SU-DHL-6 (cell line): ENCODE results near the gene FERMT3.

ENCODE experiments used
- H2AFZ ChIP-seq: fragments of 200-600 bp; sonication (generic); 2 replicates; pipeline ENCODE4 v1.6.1; 2014; ENCODE audit warnings: low read depth, mild to moderate bottlenecking, moderate library complexity, mixed read lengths, antibody characterized with exemption, low read length; ENCODE audit not compliant: severe bottlenecking
- H3F3A ChIP-seq: fragments of 200-600 bp; shearing (Covaris generic); 2 replicates; pipeline ENCODE4 v1.6.0; 2016; ENCODE audit warnings: antibody characterized with exemption, mild to moderate bottlenecking; ENCODE audit not compliant: insufficient read depth
- H3K27ac ChIP-seq: fragments of 200-600 bp; sonication (generic); 2 replicates; pipeline ENCODE4 v1.5.1; 2016; ENCODE audit warnings: low read depth, mild to moderate bottlenecking, low read length, moderate library complexity, mixed read lengths
- H3K27me3 ChIP-seq: fragments of 200-600 bp; sonication (generic), shearing (Covaris generic); 2 replicates; pipeline ENCODE4 v1.6.0; 2014; ENCODE audit warnings: mild to moderate bottlenecking, low read length
- H3K36me3 ChIP-seq: fragments of 200-600 bp; sonication (generic); 2 replicates; pipeline ENCODE4 v1.6.1; 2014; ENCODE audit warnings: mild to moderate bottlenecking, low read length, mixed read lengths
- H3K4me2 ChIP-seq: fragments of 300-600, 200-600 bp; shearing (Covaris generic), sonication (generic); 2 replicates; pipeline ENCODE4 v1.6.0; 2014; ENCODE audit warnings: low read length, low read depth, mild to moderate bottlenecking; ENCODE audit not compliant: poor library complexity, severe bottlenecking
- H3K4me3 ChIP-seq: fragments of 200-600 bp; sonication (generic); 2 replicates; pipeline ENCODE4 v1.5.1; 2014; ENCODE audit warnings: antibody characterized with exemption, low read length, mild to moderate bottlenecking, mixed read lengths; ENCODE audit not compliant: insufficient read depth, poor library complexity, severe bottlenecking
- H3K79me2 ChIP-seq: fragments of 200-600 bp; sonication (generic); 2 replicates; pipeline ENCODE4 v1.6.1; 2014; ENCODE audit warnings: mild to moderate bottlenecking, low read length, moderate library complexity; ENCODE audit not compliant: insufficient read depth
- H3K9ac ChIP-seq: fragments of 200-600 bp; sonication (generic); 2 replicates; pipeline ENCODE4 v1.7.0; 2014; ENCODE audit warnings: mild to moderate bottlenecking, low read length
- H3K9me2 ChIP-seq: fragments of 200-600 bp; sonication (generic); replicated peaks from 2 replicates; pipeline ENCODE4 v1.6.1; 2014; ENCODE audit warnings: low read length; ENCODE audit not compliant: insufficient read depth
- H3K9me3 ChIP-seq: fragments of 200-600 bp; sonication (generic); 2 replicates; pipeline ENCODE4 v1.6.1; 2014; ENCODE audit warnings: low read length, mixed read lengths; ENCODE audit not compliant: insufficient read depth
- H4K20me1 ChIP-seq: fragments of 200-600 bp; sonication (generic); 2 replicates; pipeline ENCODE4 v1.6.1; 2014; ENCODE audit warnings: low read depth, mild to moderate bottlenecking, antibody characterized with exemption, low read length, moderate library complexity, mixed read lengths
- CTCF ChIP-seq: fragments of 200-600 bp; sonication (generic); IDR thresholded peaks from one replicate; pipeline ENCODE4 v1.5.1; 2017; ENCODE audit warnings: antibody characterized with exemption, mild to moderate bottlenecking, low read length, moderate library complexity; ENCODE audit not compliant: insufficient read depth, poor library complexity, severe bottlenecking
- EZH2phosphoT487 ChIP-seq: fragments of 200-600 bp; sonication (generic), shearing (Covaris generic); conservative IDR thresholded peaks from 2 replicates; pipeline ENCODE4 v1.6.1; 2018; ENCODE audit warnings: mild to moderate bottlenecking, antibody characterized with exemption, low read length, moderate library complexity, mixed read lengths

FERMT3 gene

GRCh38 chr11:64201543-64201942, 5.0 kb upstream of the FERMT3 start:
- Histone ChIP-seq H3K27me3 (no peaks in the 10 kb centered on the region), H3K79me2 (no peaks in the 10 kb centered on the region), H3K4me3 (no peak overlapping the region), H3K36me3 (peaks cover 8% of the 10 kb centered on the region), H3F3A (peaks cover 15% of the 10 kb centered on the region), H3K4me2 (no peak overlapping the region), H4K20me1 (no peaks in the 10 kb centered on the region), H3K27ac (no peak overlapping the region), H3K9me3 (no peaks in the 10 kb centered on the region), H3K9me2 (no peaks in the 10 kb centered on the region), H2AFZ (no peak overlapping the region), H3K9ac (no peak overlapping the region)
- TF ChIP-seq CTCF: no peak
- no peak for TF ChIP-seq EZH2phosphoT487

GRCh38 chr11:64202992-64203391, 3.5 kb upstream of the FERMT3 start:
- no peaks in the 10 kb centered on the region for H3K9me2 ChIP-seq
- no peak overlapping the region for H3K9ac ChIP-seq
- no peak overlapping the region for H3K4me3 ChIP-seq
- no peaks in the 10 kb centered on the region; the same call in none of the 2 replicates for H3K36me3 ChIP-seq
- H4K20me1 ChIP-seq: no peaks in the 10 kb centered on the region
- H3K4me2 ChIP-seq: no peak overlapping the region
- H3F3A ChIP-seq: peaks cover 15% of the 10 kb centered on the region
- H2AFZ ChIP-seq: no peak overlapping the region
- no peaks in the 10 kb centered on the region for H3K27me3 ChIP-seq
- TF ChIP-seq EZH2phosphoT487 (no peak), CTCF (no peak)
- no peaks in the 10 kb centered on the region; the same call in 1 of the 2 replicates for H3K79me2 ChIP-seq
- H3K27ac ChIP-seq: no peak overlapping the region
- H3K9me3 ChIP-seq: no peaks in the 10 kb centered on the region

GRCh38 chr11:64203421-64204079, 3.0 kb upstream of the FERMT3 start:
- Histone ChIP-seq H3F3A (peaks cover 15% of the 10 kb centered on the region), H3K27me3 (no peaks in the 10 kb centered on the region), H3K79me2 (no peaks in the 10 kb centered on the region; the same call in 1 of the 2 replicates), H3K36me3 (no peaks in the 10 kb centered on the region; the same call in none of the 2 replicates), H3K27ac (no peak overlapping the region), H3K4me2 (no peak overlapping the region), H2AFZ (no peak overlapping the region), H3K9me3 (no peaks in the 10 kb centered on the region), H3K9ac (no peak overlapping the region), H3K4me3 (no peak overlapping the region), H3K9me2 (no peaks in the 10 kb centered on the region), H4K20me1 (no peaks in the 10 kb centered on the region)
- no peak for TF ChIP-seq EZH2phosphoT487
- no peak for TF ChIP-seq CTCF
